Fibroblast of the aortic adventitia (primary cell): ENCODE data around the gene CHST15. TPM values are rescaled to one million over a fixed set of nuclear protein-coding genes. Genes with fewer than 3 reads are reported as not detected.
"Not testable (repeated sequence)": the region's sequence is repeated elsewhere in the genome, so short reads cannot be mapped to it uniquely, and the experiment has no call there.

Source experiments
- DNase-seq: peaks from one replicate; pipeline ENCODE4 v3.0.0-alpha.2; 2010; ENCODE audit warnings: low read depth
- H3K4me3 ChIP-seq: 2 replicates; pipeline ENCODE4 v1.5.1; 2011; ENCODE audit warnings: low read depth, mild to moderate bottlenecking, control low read depth, low read length, moderate library complexity
- CTCF ChIP-seq: IDR thresholded peaks from 2 replicates; pipeline ENCODE4 v1.5.1; 2011; ENCODE audit warnings: mild to moderate bottlenecking, low read length, control low read depth, inconsistent platforms; ENCODE audit not compliant: insufficient read depth
- total RNA-seq: library from RNA; depleted of rRNA; stranded (reverse); fragments of >200 nt; gene quantifications from 2 replicates; pipeline ENCODE4 v1.2.3, GENCODE V29; 2012; ENCODE audit warnings: low replicate concordance

Gene CHST15
- total RNA-seq, 1 donor: 2.0 TPM

- TF ChIP-seq CTCF: no peak
- no peak for DNase-seq
- no peak overlapping the region for H3K4me3 ChIP-seq
Measured at GRCh38 chr10:124107072-124107471, 13.7 kb upstream of the CHST15 start.

GRCh38 chr10:124106241-124106879, 13.0 kb upstream of the CHST15 start:
- no peak overlapping the region for H3K4me3 ChIP-seq
- TF ChIP-seq CTCF: no peak
- peak; percentile 88 for DNase-seq

GRCh38 chr10:124105594-124105993, 12.2 kb upstream of the CHST15 start:
- no peak for DNase-seq
- no peak for TF ChIP-seq CTCF
- no peak overlapping the region for H3K4me3 ChIP-seq

GRCh38 chr10:124105045-124105444, 11.6 kb upstream of the CHST15 start:
- no peak for DNase-seq
- no peak for TF ChIP-seq CTCF

GRCh38 chr10:124104011-124104627, 10.7 kb upstream of the CHST15 start:
- no peak for DNase-seq
- H3K4me3 ChIP-seq: no peak overlapping the region
- no peak for TF ChIP-seq CTCF

More at GRCh38 chr10:124105045-124105444, 11.6 kb upstream of the CHST15 start:
- no peak overlapping the region for H3K4me3 ChIP-seq

- TF ChIP-seq CTCF: no peak
- no peak for DNase-seq
- no peak overlapping the region for H3K4me3 ChIP-seq
Measured at GRCh38 chr10:124101351-124101750, 8.0 kb upstream of the CHST15 start.

GRCh38 chr10:124100651-124101050, 7.3 kb upstream of the CHST15 start:
- H3K4me3 ChIP-seq, DNase-seq: not testable (repeated sequence)
